Progenitor cell of endocrine pancreas (in vitro differentiated cells): ENCODE measurements around the gene IRF2BP1. TPM values are rescaled to one million over a fixed set of nuclear protein-coding genes. Genes with fewer than 3 reads are reported as not detected.

Experiments used
- DNase-seq: peaks from one replicate; pipeline ENCODE4 v3.0.0; 2021; ENCODE audit warnings: low spot score; ENCODE audit not compliant: unreplicated experiment
- H3K27ac Mint-ChIP-seq: 2 replicates; pipeline ENCODE4 v1.8.0; 2021; ENCODE audit warnings: mild to moderate bottlenecking, moderate library complexity, mixed read lengths
- H3K27me3 Mint-ChIP-seq: 2 replicates; pipeline ENCODE4 v1.8.0; 2021; ENCODE audit warnings: mixed read lengths
- H3K36me3 Mint-ChIP-seq: 2 replicates; pipeline ENCODE4 v1.8.0; 2022; ENCODE audit warnings: mixed read lengths; ENCODE audit not compliant: insufficient read depth
- H3K4me1 Mint-ChIP-seq: 2 replicates; pipeline ENCODE4 v1.8.0; 2021; ENCODE audit warnings: low read depth, mixed read lengths
- H3K4me3 Mint-ChIP-seq: 2 replicates; pipeline ENCODE4 v1.8.0; 2021; ENCODE audit warnings: low read depth, mild to moderate bottlenecking, moderate library complexity, mixed read lengths
- H3K9me3 Mint-ChIP-seq: 2 replicates; pipeline ENCODE4 v1.8.0; 2021; ENCODE audit warnings: low read depth, mixed read lengths
- CTCF ChIP-seq: fragments of 200-600 bp; sonication (generic); IDR thresholded peaks from one replicate; pipeline ENCODE4 v1.5.0; 2021; ENCODE audit warnings: antibody characterized with exemption, mild to moderate bottlenecking; ENCODE audit not compliant: unreplicated experiment
- total RNA-seq: library from RNA; stranded (reverse); gene quantifications from 2 replicates; pipeline ENCODE4 v1.2.1, GENCODE V29; 2021

Gene IRF2BP1
- total RNA-seq, 1 donor from 2014 or later = 35.0 TPM

DNA sequence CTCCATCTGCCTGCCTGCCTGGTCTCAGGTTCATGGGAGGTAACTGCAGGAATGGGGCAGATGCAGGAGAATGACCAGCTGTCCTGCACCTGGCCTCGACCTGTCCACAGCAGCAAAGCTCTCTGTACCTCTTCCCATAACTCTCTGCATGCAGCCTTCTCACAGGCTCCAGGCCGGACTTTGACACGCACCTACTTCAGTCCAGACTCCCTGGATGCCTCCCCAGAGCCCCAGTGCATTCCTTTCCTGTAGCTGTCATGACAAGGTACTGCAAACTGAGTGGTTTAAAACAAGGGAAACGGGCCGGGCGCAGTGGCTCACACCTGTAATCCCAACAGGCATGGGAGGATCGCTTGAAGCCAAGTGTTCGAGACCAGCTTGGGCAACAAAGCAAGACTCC lies 25.4 kb upstream of the IRF2BP1 start:
- Mint-ChIP-seq H3K4me3 (no peak overlapping the region), H3K27ac (no peak overlapping the region), H3K36me3 (no peaks in the 10 kb centered on the region), H3K4me1 (no peaks in the 10 kb centered on the region), H3K27me3 (peaks cover 10% of the 10 kb centered on the region), H3K9me3 (no peaks in the 10 kb centered on the region)
- no peak for DNase-seq
- TF ChIP-seq CTCF = no peak

DNA sequence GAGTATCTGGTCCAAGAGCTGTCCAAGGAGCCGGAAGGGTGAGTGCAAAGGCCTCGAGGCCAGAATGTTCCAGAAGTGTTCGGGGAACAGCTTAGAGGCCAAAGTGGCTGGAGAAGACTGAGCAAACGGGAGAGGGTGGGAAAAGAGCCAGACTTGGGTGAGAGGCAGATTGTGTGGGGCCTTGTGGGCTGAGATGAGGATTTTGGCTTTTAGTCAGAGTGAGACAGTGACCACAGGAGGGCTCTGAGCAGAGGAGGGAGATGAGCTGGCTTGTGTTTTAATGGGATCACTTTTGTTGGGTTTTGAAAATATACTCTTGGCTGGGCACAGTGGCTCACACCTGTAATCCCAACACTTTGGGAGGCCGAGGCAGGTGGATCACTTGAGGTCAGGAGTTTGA lies 23.0 kb upstream of the IRF2BP1 start:
- Mint-ChIP-seq H3K27me3 (peaks cover 11% of the 10 kb centered on the region), H3K36me3 (no peaks in the 10 kb centered on the region), H3K27ac (no peak overlapping the region), H3K4me3 (no peak overlapping the region), H3K4me1 (no peaks in the 10 kb centered on the region), H3K9me3 (no peaks in the 10 kb centered on the region)
- no peak for DNase-seq
- TF ChIP-seq CTCF = no peak

DNA sequence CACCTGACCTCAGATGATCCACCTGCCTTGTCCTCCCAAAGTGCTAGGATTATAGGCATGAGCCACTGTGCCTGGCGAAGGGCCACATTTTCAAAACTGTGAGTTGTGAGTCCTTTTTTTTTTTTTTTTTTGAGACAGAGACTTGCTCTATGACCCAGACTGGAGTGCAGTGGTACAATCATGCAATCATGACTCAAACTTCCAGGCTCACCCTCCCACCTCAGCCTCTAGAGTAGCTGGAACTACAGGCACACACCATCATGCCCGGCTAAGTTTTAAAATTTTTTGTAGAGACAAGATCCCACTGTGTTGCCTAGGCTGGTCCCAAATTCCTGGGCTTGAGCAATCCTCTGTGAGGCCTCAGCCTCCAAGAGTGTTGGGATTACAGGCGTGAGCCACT lies 20.3 kb upstream of the IRF2BP1 start:
- Mint-ChIP-seq H3K27me3 (peaks cover 7% of the 10 kb centered on the region), H3K4me1 (no peaks in the 10 kb centered on the region), H3K36me3 (no peaks in the 10 kb centered on the region), H3K9me3 (no peaks in the 10 kb centered on the region), H3K27ac (no peak overlapping the region), H3K4me3 (no peak overlapping the region)
- no peak for TF ChIP-seq CTCF
- no peak for DNase-seq

- DNase-seq = no peak
- H3K4me1 Mint-ChIP-seq = peaks cover 2% of the 10 kb centered on the region
- no peak for TF ChIP-seq CTCF
- peaks cover 8% of the 10 kb centered on the region for H3K36me3 Mint-ChIP-seq
- H3K4me3 Mint-ChIP-seq = no peak overlapping the region
- H3K27me3 Mint-ChIP-seq = peaks cover 9% of the 10 kb centered on the region
- H3K9me3 Mint-ChIP-seq = no peaks in the 10 kb centered on the region
- H3K27ac Mint-ChIP-seq = no peak overlapping the region
Measured at GRCh38 chr19:45905011-45905410, 19.1 kb upstream of the IRF2BP1 start.

- H3K27me3 Mint-ChIP-seq = peaks cover 9% of the 10 kb centered on the region
- H3K4me3 Mint-ChIP-seq = peak overlapping the region; percentile 88
- peaks cover 15% of the 10 kb centered on the region for H3K36me3 Mint-ChIP-seq
- TF ChIP-seq CTCF = peak; percentile 11
- DNase-seq = peak; percentile 99
- no peaks in the 10 kb centered on the region for H3K9me3 Mint-ChIP-seq
- H3K4me1 Mint-ChIP-seq = peaks cover 2% of the 10 kb centered on the region
- H3K27ac Mint-ChIP-seq = peak overlapping the region; percentile 76
Measured at GRCh38 chr19:45902651-45903625, 17.0 kb upstream of the IRF2BP1 start.
